Nephron progenitor cell (in vitro differentiated cells): ENCODE results near the gene ABCC8.
"Not testable (repeated sequence)": the region's sequence is repeated elsewhere in the genome, so short reads cannot be mapped to it uniquely, and the experiment has no call there.

ENCODE experiments used
- DNase-seq: peaks from one replicate; pipeline ENCODE4 v3.0.0; 2021
- H3K27ac Mint-ChIP-seq: 2 replicates; pipeline ENCODE4 v1.8.0; 2021; ENCODE audit warnings: mild to moderate bottlenecking, moderate library complexity, mixed read lengths
- H3K27me3 Mint-ChIP-seq: 2 replicates; pipeline ENCODE4 v1.8.0; 2021; ENCODE audit warnings: mild to moderate bottlenecking, low read depth, mixed read lengths; ENCODE audit not compliant: poor library complexity
- H3K36me3 Mint-ChIP-seq: 2 replicates; pipeline ENCODE4 v1.8.0; 2021; ENCODE audit warnings: low read depth, mixed read lengths
- H3K4me1 Mint-ChIP-seq: 2 replicates; pipeline ENCODE4 v1.8.0; 2021; ENCODE audit warnings: mixed read lengths
- H3K4me3 Mint-ChIP-seq: 2 replicates; pipeline ENCODE4 v1.8.0; 2021; ENCODE audit warnings: mild to moderate bottlenecking, moderate library complexity, mixed read lengths
- H3K9me3 Mint-ChIP-seq: 2 replicates; pipeline ENCODE4 v1.8.0; 2021; ENCODE audit warnings: mild to moderate bottlenecking, moderate library complexity, mixed read lengths
- TF ChIP-seq, protein P1 (sequence below): fragments of 200-600 bp; sonication (generic); IDR thresholded peaks from 2 replicates; pipeline ENCODE4 v1.5.0; 2021; ENCODE audit warnings: antibody characterized with exemption

ABCC8 gene

DNA sequence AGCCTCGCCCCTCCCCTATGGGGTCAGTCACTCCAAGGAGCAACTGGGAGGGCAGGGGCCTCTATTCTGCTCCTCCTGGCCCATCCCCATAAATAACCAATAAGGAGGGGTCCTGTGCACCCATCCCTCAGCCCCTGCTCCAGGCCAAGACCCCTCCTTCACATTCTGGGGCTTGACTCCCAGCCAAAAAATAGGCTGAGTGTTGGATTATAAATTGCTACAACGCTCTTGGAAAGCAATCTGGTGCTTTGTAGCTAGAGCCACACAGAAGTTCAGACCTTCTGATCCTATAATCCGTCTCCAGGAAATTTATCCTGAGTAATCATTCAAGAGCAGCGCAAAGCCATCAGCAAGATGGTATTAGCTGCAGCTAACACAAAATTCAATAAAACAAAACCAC, 42.5 kb downstream of the ABCC8 start:
- Mint-ChIP-seq H3K36me3 (no peaks in the 10 kb centered on the region), H3K4me3 (no peak overlapping the region), H3K27me3 (peaks cover 2% of the 10 kb centered on the region), H3K9me3 (no peaks in the 10 kb centered on the region), H3K4me1 (peaks cover 79% of the 10 kb centered on the region), H3K27ac (no peak overlapping the region)
- DNase-seq = no peak
- TF ChIP-seq, protein P1, sequence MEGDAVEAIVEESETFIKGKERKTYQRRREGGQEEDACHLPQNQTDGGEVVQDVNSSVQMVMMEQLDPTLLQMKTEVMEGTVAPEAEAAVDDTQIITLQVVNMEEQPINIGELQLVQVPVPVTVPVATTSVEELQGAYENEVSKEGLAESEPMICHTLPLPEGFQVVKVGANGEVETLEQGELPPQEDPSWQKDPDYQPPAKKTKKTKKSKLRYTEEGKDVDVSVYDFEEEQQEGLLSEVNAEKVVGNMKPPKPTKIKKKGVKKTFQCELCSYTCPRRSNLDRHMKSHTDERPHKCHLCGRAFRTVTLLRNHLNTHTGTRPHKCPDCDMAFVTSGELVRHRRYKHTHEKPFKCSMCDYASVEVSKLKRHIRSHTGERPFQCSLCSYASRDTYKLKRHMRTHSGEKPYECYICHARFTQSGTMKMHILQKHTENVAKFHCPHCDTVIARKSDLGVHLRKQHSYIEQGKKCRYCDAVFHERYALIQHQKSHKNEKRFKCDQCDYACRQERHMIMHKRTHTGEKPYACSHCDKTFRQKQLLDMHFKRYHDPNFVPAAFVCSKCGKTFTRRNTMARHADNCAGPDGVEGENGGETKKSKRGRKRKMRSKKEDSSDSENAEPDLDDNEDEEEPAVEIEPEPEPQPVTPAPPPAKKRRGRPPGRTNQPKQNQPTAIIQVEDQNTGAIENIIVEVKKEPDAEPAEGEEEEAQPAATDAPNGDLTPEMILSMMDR = no peak

- H3K9me3 Mint-ChIP-seq = no peaks in the 10 kb centered on the region
- no peaks in the 10 kb centered on the region for H3K36me3 Mint-ChIP-seq
- H3K4me3 Mint-ChIP-seq = no peak overlapping the region
- TF ChIP-seq, protein P1 = no peak
- H3K4me1 Mint-ChIP-seq = peaks cover 65% of the 10 kb centered on the region
- peaks cover 5% of the 10 kb centered on the region for H3K27me3 Mint-ChIP-seq
- no peak for DNase-seq
- H3K27ac Mint-ChIP-seq = no peak overlapping the region
These were observed 44.6 kb downstream of the ABCC8 start for GRCh38 chr11:17432002-17432401.

DNA sequence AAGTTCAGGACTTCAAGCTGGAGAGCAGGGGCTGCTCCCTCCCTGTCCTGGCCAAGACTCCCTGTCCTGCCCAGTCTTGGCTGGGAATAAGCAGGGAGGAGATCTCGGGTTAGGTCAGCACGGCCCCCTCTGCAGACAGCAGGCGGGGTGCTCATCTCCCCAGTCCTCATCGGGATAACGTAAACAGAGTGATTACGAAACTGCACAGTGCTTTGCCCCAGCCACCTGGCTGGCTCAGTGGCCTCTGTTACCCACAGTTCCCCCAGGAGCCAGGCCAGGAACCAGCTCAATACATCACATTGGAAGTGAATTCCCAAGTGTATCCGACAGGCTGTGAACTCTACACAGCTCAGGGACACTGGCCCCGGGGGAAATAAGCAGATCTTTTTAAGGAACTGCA, 45.5 kb downstream of the ABCC8 start:
- Mint-ChIP-seq H3K27ac (no peak overlapping the region), H3K36me3 (no peaks in the 10 kb centered on the region), H3K27me3 (peaks cover 5% of the 10 kb centered on the region), H3K4me1 (peaks cover 65% of the 10 kb centered on the region), H3K4me3 (no peak overlapping the region), H3K9me3 (no peaks in the 10 kb centered on the region)
- TF ChIP-seq, protein P1 = no peak
- no peak for DNase-seq

DNA sequence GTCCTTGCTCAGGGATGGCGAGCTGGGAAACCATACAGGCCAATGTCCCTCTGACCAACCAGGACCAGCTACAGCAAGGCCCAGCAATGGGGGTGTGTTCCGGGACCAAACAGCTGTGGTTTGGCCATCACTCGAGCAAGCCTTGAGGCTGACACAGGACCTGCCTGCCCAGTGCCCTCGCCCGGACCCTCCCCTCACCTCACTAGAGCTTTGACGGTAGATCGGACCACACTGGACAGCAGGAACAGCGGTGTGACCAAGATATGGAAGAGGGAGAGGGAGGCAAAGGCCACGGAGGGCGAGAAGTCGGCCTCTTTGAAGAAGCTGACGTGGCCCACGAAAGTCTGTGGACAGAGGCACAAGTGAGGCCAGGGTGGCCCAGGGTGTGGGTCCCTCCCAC, 46.0 kb downstream of the ABCC8 start:
- no peaks in the 10 kb centered on the region for H3K9me3 Mint-ChIP-seq
- no peak for DNase-seq
- H3K36me3 Mint-ChIP-seq = no peaks in the 10 kb centered on the region
- H3K27me3 Mint-ChIP-seq = peaks cover 8% of the 10 kb centered on the region
- peak overlapping the region; percentile 18 for H3K27ac Mint-ChIP-seq
- H3K4me1 Mint-ChIP-seq = peaks cover 65% of the 10 kb centered on the region
- TF ChIP-seq, protein P1 = no peak
- no peak overlapping the region for H3K4me3 Mint-ChIP-seq

- TF ChIP-seq, protein P1 = no peak
- no peaks in the 10 kb centered on the region for H3K9me3 Mint-ChIP-seq
- DNase-seq = no peak
- peak overlapping the region; percentile 52 for H3K27ac Mint-ChIP-seq
- H3K36me3 Mint-ChIP-seq = no peaks in the 10 kb centered on the region
- H3K4me3 Mint-ChIP-seq = no peak overlapping the region
- peaks cover 18% of the 10 kb centered on the region for H3K27me3 Mint-ChIP-seq
- H3K4me1 Mint-ChIP-seq = peaks cover 48% of the 10 kb centered on the region
These were observed 47.7 kb downstream of the ABCC8 start for GRCh38 chr11:17428925-17429324.

DNA sequence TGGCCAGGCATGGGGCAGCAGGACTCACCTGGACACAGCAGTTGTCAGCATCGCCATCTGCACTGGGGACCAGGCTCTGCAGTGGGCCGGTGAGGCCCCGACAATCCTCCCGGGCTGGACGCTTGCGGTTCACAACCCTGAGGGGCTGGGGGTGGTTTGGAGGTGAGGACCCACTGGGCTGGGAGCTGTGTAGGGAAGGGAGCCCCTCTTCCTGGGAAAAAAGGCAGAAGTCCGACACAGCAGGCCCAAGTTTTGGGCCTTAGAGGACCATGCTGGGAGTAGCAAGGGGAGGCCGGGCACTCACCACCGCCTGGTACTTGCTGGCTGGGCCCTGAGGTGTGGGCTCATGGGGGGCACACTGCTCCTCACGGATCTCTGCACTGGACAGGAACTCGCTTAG, 48.4 kb downstream of the ABCC8 start:
- DNase-seq = no peak
- Mint-ChIP-seq H3K27ac (no peak overlapping the region), H3K4me1 (peaks cover 46% of the 10 kb centered on the region), H3K27me3 (peaks cover 22% of the 10 kb centered on the region), H3K36me3 (no peaks in the 10 kb centered on the region), H3K4me3 (no peak overlapping the region), H3K9me3 (no peaks in the 10 kb centered on the region)
- TF ChIP-seq, protein P1 = no peak

DNA sequence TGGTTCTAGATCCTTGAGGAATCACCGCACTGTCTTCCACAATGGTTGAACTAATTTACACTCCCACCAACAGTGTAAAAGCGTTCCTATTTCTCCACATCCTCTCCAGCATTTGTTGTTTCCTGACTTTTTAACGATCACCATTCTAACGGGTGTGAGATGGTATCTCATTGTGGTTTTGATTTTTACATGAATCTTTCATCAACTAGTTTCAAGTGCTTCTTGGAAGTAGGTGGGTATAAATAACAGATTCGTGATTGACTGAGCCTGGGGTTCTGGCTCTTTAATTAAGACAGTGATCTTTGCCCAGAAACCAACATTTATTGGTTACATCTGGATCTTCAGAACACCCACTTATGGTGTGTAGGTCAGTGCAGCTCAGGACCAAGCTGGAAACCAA, 50.4 kb downstream of the ABCC8 start:
- DNase-seq, H3K9me3 Mint-ChIP-seq, H3K4me3 Mint-ChIP-seq, H3K27ac Mint-ChIP-seq, H3K36me3 Mint-ChIP-seq: not testable (repeated sequence)
- peaks cover 38% of the 10 kb centered on the region for H3K27me3 Mint-ChIP-seq
- H3K4me1 Mint-ChIP-seq = peaks cover 29% of the 10 kb centered on the region
